Calu3 (cell line): Measurements from ENCODE around the gene SPI1. TPM values are rescaled to one million over a fixed set of nuclear protein-coding genes. Genes with fewer than 3 reads are reported as not detected.

Experiments used
- BruUV-seq: library from RNA; stranded (reverse); fragments of 400-500 nt; replicated peaks from 2 replicates; lab custom pipeline; 2021; lab: Mats Ljungman, UMichigan
- CTCF ChIA-PET: fragments of 300-600 bp; sonication (Branson Sonifier 250); formaldehyde crosslinking; loops from one replicate; lab custom pipeline; 2022; ENCODE audit warnings: antibody characterized with exemption; lab: Charles Lee
- DNase-seq: peaks from one replicate; pipeline ENCODE4 v3.0.0; 2022
- H3K27ac Mint-ChIP-seq: one replicate; pipeline ENCODE4 v1.8.0; 2022; ENCODE audit warnings: mixed read lengths; ENCODE audit not compliant: unreplicated experiment
- H3K27me3 Mint-ChIP-seq: one replicate; pipeline ENCODE4 v1.8.0; 2022; ENCODE audit warnings: mixed read lengths; ENCODE audit not compliant: unreplicated experiment
- H3K36me3 Mint-ChIP-seq: one replicate; pipeline ENCODE4 v1.8.0; 2022; ENCODE audit warnings: mild to moderate bottlenecking, moderate library complexity, mixed read lengths; ENCODE audit not compliant: insufficient read depth, unreplicated experiment
- H3K4me1 Mint-ChIP-seq: one replicate; pipeline ENCODE4 v1.8.0; 2022; ENCODE audit warnings: mild to moderate bottlenecking, low read depth, mixed read lengths; ENCODE audit not compliant: unreplicated experiment
- H3K4me3 Mint-ChIP-seq: one replicate; pipeline ENCODE4 v1.8.0; 2022; ENCODE audit warnings: mild to moderate bottlenecking, low read depth, moderate library complexity, mixed read lengths; ENCODE audit not compliant: unreplicated experiment
- H3K9me3 Mint-ChIP-seq: one replicate; pipeline ENCODE4 v1.8.0; 2022; ENCODE audit warnings: low read depth, mixed read lengths; ENCODE audit not compliant: unreplicated experiment
- CTCF ChIP-seq: fragments of 200-600 bp; IDR thresholded peaks from one replicate; pipeline ENCODE4 v1.8.0; 2022; ENCODE audit warnings: antibody characterized with exemption; ENCODE audit not compliant: unreplicated experiment
- intact Hi-C: fragments of 100-400 bp; cut with micrococcal nuclease; formaldehyde crosslinking; loops from one replicate; pipeline ENCODE4 v1.10.0; 2022; ENCODE audit not compliant: unreplicated experiment
- total RNA-seq: library from RNA; stranded (reverse); gene quantifications from 2 replicates; pipeline ENCODE4 v1.2.3, GENCODE V29; 2022

The SPI1 gene
- total RNA-seq, 1 experiment from 2014 or later = not detected

GRCh38 chr11:47357985-47358730, 20.2 kb downstream of the SPI1 start:
- Mint-ChIP-seq H3K9me3 (no peaks in the 10 kb centered on the region), H3K27ac (no peak overlapping the region), H3K4me3 (no peak overlapping the region), H3K27me3 (no peaks in the 10 kb centered on the region), H3K4me1 (no peaks in the 10 kb centered on the region), H3K36me3 (no peaks in the 10 kb centered on the region)
- TF ChIP-seq CTCF = no peak
- no TSS peak for BruUV-seq
- DNase-seq = no peak
- intact Hi-C loops = loop anchor here (5.0 to 10.0 kb wide), 2 partner anchors 103 to 181 kb away; partner anchors contain the start of genes ARFGAP2 and NR1H3
- CTCF ChIA-PET = interaction anchor here (0.6 kb wide), 1 partner anchor 13 kb away, joined by 4 read pairs; no protein-coding TSS in a partner anchor

DNA sequence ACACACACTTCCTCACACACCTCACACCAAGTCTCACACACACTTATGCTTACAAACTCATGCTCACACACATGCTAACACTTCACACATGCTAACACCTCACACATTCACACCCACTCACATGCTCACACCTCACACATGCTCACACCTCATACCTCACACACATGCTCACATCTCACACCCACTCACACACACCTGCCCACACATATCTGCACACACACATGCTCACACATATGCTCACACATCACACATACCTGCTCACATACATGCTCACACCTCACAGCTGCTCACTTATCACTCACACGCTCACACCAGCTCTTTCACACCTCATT, 21.4 kb downstream of the SPI1 start:
- intact Hi-C loops = loop anchor here (5.0 to 10.0 kb wide), 2 partner anchors 102 to 180 kb away; partner anchors contain the start of genes ARFGAP2 and NR1H3
- TF ChIP-seq CTCF = no peak
- CTCF ChIA-PET = interaction anchor here (0.7 kb wide), 1 partner anchor 43 kb away, joined by 4 read pairs; no protein-coding TSS in a partner anchor
- Mint-ChIP-seq H3K4me1 (no peaks in the 10 kb centered on the region), H3K27me3 (no peaks in the 10 kb centered on the region), H3K9me3 (no peaks in the 10 kb centered on the region), H3K27ac (no peak overlapping the region), H3K36me3 (no peaks in the 10 kb centered on the region), H3K4me3 (no peak overlapping the region)
- DNase-seq = no peak
- no TSS peak for BruUV-seq

GRCh38 chr11:47356129-47356997, 22.0 kb downstream of the SPI1 start:
- no peaks in the 10 kb centered on the region for H3K36me3 Mint-ChIP-seq
- intact Hi-C loops = loop anchor here (5.0 to 10.0 kb wide), 2 partner anchors 102 to 179 kb away; partner anchors contain the start of genes ARFGAP2 and NR1H3
- H3K27me3 Mint-ChIP-seq = no peaks in the 10 kb centered on the region
- H3K4me3 Mint-ChIP-seq = no peak overlapping the region
- H3K27ac Mint-ChIP-seq = no peak overlapping the region
- CTCF ChIA-PET = interaction anchor here (0.7 kb wide), 1 partner anchor 42 kb away, joined by 4 read pairs; no protein-coding TSS in a partner anchor
- TF ChIP-seq CTCF = no peak
- no peaks in the 10 kb centered on the region for H3K4me1 Mint-ChIP-seq
- H3K9me3 Mint-ChIP-seq = no peaks in the 10 kb centered on the region
- no TSS peak for BruUV-seq
- DNase-seq = no peak
